Stimulated activated CD4-positive, alpha-beta T cell treated with anti-CD3 and anti-CD28 coated beads, Interleukin-12 subunit alpha, Interleukin-12 subunit beta, amount 100 ng/mL, for 4 hours (primary cell): Measurements from ENCODE around the gene GALNT6.
A peak's percentile ranks its signal among the peaks of the same experiment; 100 is the strongest.

Source experiments
- DNase-seq: peaks from one replicate; pipeline ENCODE4 v3.0.0-alpha.2; 2020

GALNT6 gene

GRCh38 chr12:51405801-51406207 is 14.6 kb upstream of the GALNT6 start:
- DNase-seq = no peak

- no peak for DNase-seq
Observed at GRCh38 chr12:51404627-51405026, 13.4 kb upstream of the GALNT6 start.

GRCh38 chr12:51403681-51404136 is 12.5 kb upstream of the GALNT6 start:
- DNase-seq = no peak

GRCh38 chr12:51403159-51403558 is 12.0 kb upstream of the GALNT6 start:
- DNase-seq = no peak

- DNase-seq = no peak
Observed at GRCh38 chr12:51401900-51402299, 10.7 kb upstream of the GALNT6 start.

GRCh38 chr12:51401486-51401885 is 10.3 kb upstream of the GALNT6 start:
- no peak for DNase-seq

- DNase-seq = no peak
Observed at GRCh38 chr12:51401020-51401419, 9.8 kb upstream of the GALNT6 start.

- no peak for DNase-seq
Observed at GRCh38 chr12:51399891-51400290, 8.7 kb upstream of the GALNT6 start.

GRCh38 chr12:51397670-51398069 is 6.5 kb upstream of the GALNT6 start:
- no peak for DNase-seq

- no peak for DNase-seq
Observed at GRCh38 chr12:51395283-51396230, 4.4 kb upstream of the GALNT6 start.

- DNase-seq = peak; percentile 30
Observed at GRCh38 chr12:51393676-51394545, 2.7 kb upstream of the GALNT6 start.

GRCh38 chr12:51392556-51393237 is 1.5 kb upstream of the GALNT6 start:
- DNase-seq = no peak

GRCh38 chr12:51390891-51391282 is 319 bp downstream of the GALNT6 start:
- no peak for DNase-seq

GRCh38 chr12:51390457-51390856 is 749 bp downstream of the GALNT6 start:
- DNase-seq = no peak

GRCh38 chr12:51389302-51389999 is 1.8 kb downstream of the GALNT6 start:
- DNase-seq = no peak

GRCh38 chr12:51388846-51389245 is 2.4 kb downstream of the GALNT6 start:
- no peak for DNase-seq

- no peak for DNase-seq
Observed at GRCh38 chr12:51388069-51388799, 3.0 kb downstream of the GALNT6 start.

GRCh38 chr12:51386351-51386750 is 4.9 kb downstream of the GALNT6 start:
- no peak for DNase-seq

- no peak for DNase-seq
Observed at GRCh38 chr12:51383269-51383905, 7.8 kb downstream of the GALNT6 start.

- no peak for DNase-seq
Observed at GRCh38 chr12:51382173-51382572, 9.0 kb downstream of the GALNT6 start.
